IMR-90 (cell line): ENCODE data around the gene PDZD7. TPM values are rescaled to one million over a fixed set of nuclear protein-coding genes. Genes with fewer than 3 reads are reported as not detected.

Experiments
- ATAC-seq: fragments of 200-7000 bp; cut with Tn5 transposase; 2 replicates; pipeline ENCODE4 v1.9.1; 2020; ENCODE audit warnings: low read depth, mild to moderate bottlenecking, moderate library complexity
- Bru-seq: library from RNA; stranded (reverse); fragments of 400-500 nt; gene quantifications from one replicate; lab custom pipeline; 2021; lab: Mats Ljungman, UMichigan
- BruChase-seq, 2 experiments: library from RNA; stranded (reverse); fragments of 400-500 nt; gene quantifications; one replicate each; lab custom pipeline; 2021; lab: Mats Ljungman, UMichigan
- BruUV-seq: library from RNA; stranded (reverse); fragments of 400-500 nt; replicated peaks from 2 replicates; lab custom pipeline; 2021; lab: Mats Ljungman, UMichigan
- CTCF ChIA-PET: fragments of 300-600 bp; formaldehyde crosslinking; extraction: SDS; loops from one replicate; lab custom pipeline; 2021; ENCODE audit warnings: antibody characterized with exemption; lab: Yijun Ruan, JAX
- POLR2A ChIA-PET: fragments of 300-600 bp; sonication (Branson Sonifier 250); formaldehyde crosslinking; loops from one replicate; lab custom pipeline; 2022; ENCODE audit warnings: antibody characterized with exemption; ENCODE audit not compliant: unreplicated experiment; lab: Charles Lee
- DNase-seq: peaks from one replicate; pipeline ENCODE4 v3.0.0; 2013
- H2AFZ ChIP-seq: replicated peaks from 2 replicates; pipeline ENCODE3; 2013; ENCODE audit warnings: low read length, mild to moderate bottlenecking; ENCODE audit not compliant: poor library complexity
- H2AK5ac ChIP-seq: 2 replicates; pipeline ENCODE4 v1.6.1; 2013; ENCODE audit warnings: low read depth, low read length, inconsistent platforms
- H2AK9ac ChIP-seq: replicated peaks from 2 replicates; pipeline ENCODE3; 2013; ENCODE audit warnings: mild to moderate bottlenecking, low read depth, low read length, moderate library complexity; ENCODE audit not compliant: poor library complexity
- H2BK120ac ChIP-seq: 2 replicates; pipeline ENCODE4 v1.6.1; 2013; ENCODE audit warnings: low read depth, low read length, inconsistent platforms
- H2BK15ac ChIP-seq: 3 replicates; pipeline ENCODE4 v1.6.1; 2013; ENCODE audit warnings: low read depth, low read length, inconsistent platforms
- H2BK20ac ChIP-seq: 2 replicates; pipeline ENCODE4 v1.6.1; 2013; ENCODE audit warnings: low read depth, mild to moderate bottlenecking, inconsistent platforms, low read length, moderate library complexity
- H2BK5ac ChIP-seq: 2 replicates; pipeline ENCODE4 v1.6.1; 2013; ENCODE audit warnings: mild to moderate bottlenecking, low read depth, low read length, inconsistent platforms; ENCODE audit not compliant: poor library complexity, severe bottlenecking
- H3K14ac ChIP-seq: replicated peaks from 2 replicates; pipeline ENCODE4 v1.6.1; 2013; ENCODE audit warnings: low read depth, low read length, inconsistent platforms
- H3K18ac ChIP-seq: 2 replicates; pipeline ENCODE4 v1.6.1; 2013; ENCODE audit warnings: low read depth, low read length, control low read depth
- H3K23ac ChIP-seq: 2 replicates; pipeline ENCODE4 v1.6.1; 2013; ENCODE audit warnings: low read depth, low read length, inconsistent platforms
- H3K27ac ChIP-seq: 2 replicates; pipeline ENCODE4 v1.5.1; 2013; ENCODE audit warnings: mild to moderate bottlenecking, control low read depth, low read length; ENCODE audit not compliant: insufficient read depth
- H3K27me3 ChIP-seq: 2 replicates; pipeline ENCODE4 v1.6.1; 2013; ENCODE audit warnings: low read length; ENCODE audit not compliant: control insufficient read depth, insufficient read depth
- H3K36me3 ChIP-seq: 2 replicates; pipeline ENCODE4 v1.6.1; 2013; ENCODE audit warnings: low read length, mixed read lengths; ENCODE audit not compliant: control insufficient read depth, insufficient read depth
- H3K4ac ChIP-seq: 2 replicates; pipeline ENCODE4 v1.6.1; 2013; ENCODE audit warnings: low read depth, low read length, inconsistent platforms
- H3K4me1 ChIP-seq: 2 replicates; pipeline ENCODE4 v1.6.1; 2013; ENCODE audit warnings: low read length, mixed read lengths; ENCODE audit not compliant: control insufficient read depth, insufficient read depth
- H3K4me2 ChIP-seq: 2 replicates; pipeline ENCODE4 v1.6.1; 2013; ENCODE audit warnings: low read depth, mild to moderate bottlenecking, control low read depth, low read length, moderate library complexity
- H3K4me3 ChIP-seq: 2 replicates; pipeline ENCODE4 v1.5.1; 2013; ENCODE audit warnings: low read depth, mild to moderate bottlenecking, control low read depth, low read length, moderate library complexity; ENCODE audit not compliant: insufficient read depth
- H3K56ac ChIP-seq: 2 replicates; pipeline ENCODE4 v1.6.1; 2013; ENCODE audit warnings: low read length, inconsistent platforms; ENCODE audit not compliant: insufficient read depth; ENCODE audit errors: extremely low read depth
- H3K79me1 ChIP-seq, 2 experiments: 2 replicates each; pipeline ENCODE4 v1.6.1; 2013; ENCODE audit warnings: low read length in 2 of 2, inconsistent platforms in 1 of 2, low read depth in 1 of 2
- H3K9ac ChIP-seq: 2 replicates; pipeline ENCODE4 v1.6.1; 2013; ENCODE audit warnings: low read depth, low read length, control low read depth
- H3K9me1 ChIP-seq: 2 replicates; pipeline ENCODE4 v1.6.1; 2013; ENCODE audit warnings: low read length, inconsistent platforms; ENCODE audit not compliant: insufficient read depth
- H3K9me3 ChIP-seq: 2 replicates; pipeline ENCODE4 v1.6.1; 2013; ENCODE audit warnings: low read length; ENCODE audit not compliant: control insufficient read depth, insufficient read depth
- H4K20me1 ChIP-seq: 2 replicates; pipeline ENCODE4 v1.6.1; 2013; ENCODE audit warnings: low read length, inconsistent platforms; ENCODE audit not compliant: insufficient read depth
- H4K5ac ChIP-seq: 2 replicates; pipeline ENCODE4 v1.6.1; 2013; ENCODE audit warnings: mild to moderate bottlenecking, low read depth, low read length, control low read depth
- H4K8ac ChIP-seq, 2 experiments: 2 replicates each; pipeline ENCODE4 v1.6.1; 2013; ENCODE audit warnings: low read depth in 2 of 2, low read length in 2 of 2, control low read depth in 1 of 2, inconsistent platforms in 1 of 2
- H4K91ac ChIP-seq: 2 replicates; pipeline ENCODE4 v1.6.1; 2013; ENCODE audit warnings: low read depth, low read length, inconsistent platforms; ENCODE audit not compliant: insufficient read depth
- FOS ChIP-seq: fragments of 150-350 bp; IDR thresholded peaks from 2 replicates; pipeline ENCODE4 v1.6.1; 2016; ENCODE audit warnings: low read depth, low read length
- POLR2A ChIP-seq: IDR thresholded peaks from 2 replicates; pipeline ENCODE4 v1.6.1; 2012; ENCODE audit warnings: mild to moderate bottlenecking, low read depth, low read length
- SMC3 ChIP-seq: fragments of 150-350 bp; IDR thresholded peaks from 2 replicates; pipeline ENCODE4 v1.6.1; 2016; ENCODE audit warnings: low read depth, mild to moderate bottlenecking, antibody characterized with exemption, low read length, moderate library complexity
- whole genome bisulfite sequencing, 2 experiments: methylation state at CpG; one replicate each; pipeline versions ENCODE4 v1.1.5 to v1.1.7; 2013; ENCODE audit warnings: missing lambda C conversion rate in 2 of 2; ENCODE audit not compliant: insufficient read length in 1 of 2; ENCODE audit errors: extremely low coverage in 2 of 2; 5-methylcytosine and 5-hydroxymethylcytosine counted together
- dilution Hi-C: fragments of 300-500 bp; cut with HindIII; formaldehyde crosslinking; loops from one replicate; pipeline ENCODE4 v1.14.3; 2018; ENCODE audit warnings: low sequenced_read_pairs; ENCODE audit not compliant: unreplicated experiment
- in situ Hi-C: fragments of 300-500 bp; cut with MboI; formaldehyde crosslinking; loops from 3 replicates; pipeline ENCODE4 v1.14.3; 2019; ENCODE audit warnings: low sequenced_read_pairs, inconsistent platforms, mixed read lengths
- intact Hi-C: fragments of 100-400 bp; cut with micrococcal nuclease; formaldehyde crosslinking; loops from 2 replicates; pipeline ENCODE4 v1.10.0; 2022
- long read RNA-seq: library from polyadenylated mRNA; unstranded; transcript quantifications from one replicate; pipeline ENCODE4 v2.0.0, GENCODE V29; 2021; ENCODE audit not compliant: unreplicated experiment
- polyA plus RNA-seq, 3 experiments: library from polyadenylated mRNA; depleted of rRNA; stranded (reverse); fragments of >200 nt; gene quantifications; 2 replicates each; pipeline ENCODE4 v1.2.3, GENCODE V29; 2012; ENCODE audit warnings: low replicate concordance in 1 of 3
- total RNA-seq: library from RNA; depleted of rRNA; stranded (reverse); fragments of >200 nt; gene quantifications from 2 replicates; pipeline ENCODE4 v1.2.3, GENCODE V29; 2012; rRNA removed

PDZD7 gene
- total RNA-seq (0.83 and 0.90 TPM in 2 replicates), polyA plus RNA-seq (2012; rRNA removed) (1.5 and 1.8 TPM in 2 replicates), Bru-seq, nascent RNA (percentile 26 among the genes with signal in this experiment), BruChase-seq, experiment 1, labeled RNA remaining after a 6-hour chase (percentile 23 among the genes with signal in this experiment), BruChase-seq, experiment 2, labeled RNA remaining after a 2-hour chase (percentile 24 among the genes with signal in this experiment)
- 0.97 and 2.0 TPM in 2 replicates for polyA plus RNA-seq (2012; cell fraction: cytosol; rRNA removed)
- polyA plus RNA-seq (2012; cell fraction: nucleus; rRNA removed; ENCODE audit: low replicate concordance): 6.5 and 8.7 TPM in 2 replicates
- long read RNA-seq, partial matches to known transcripts: 1 of 2 reads
- long read RNA-seq, other reads (novel, unspliced or antisense): 0 of 2 reads

- Histone ChIP-seq H2BK120ac (peak within 1 kb of the TSS; percentile 86), H3K56ac (peak within 1 kb of the TSS; percentile 57; the same call in 1 of the 2 replicates), H3K79me1 (peaks cover 14 to 54% of the 10 kb centered on the region in 2 experiments; a peak in 3 of 4 replicates), H3K4me1 (peaks cover 2% of the 10 kb centered on the region), H3K27ac (peak within 1 kb of the TSS; percentile 87), H3K4ac (peak within 1 kb of the TSS; percentile 97), H2BK15ac (peak within 1 kb of the TSS; percentile 3; the same call in 2 of the 3 replicates), H2AFZ (peak within 1 kb of the TSS; percentile 99), H3K9me1 (peaks cover 2% of the 10 kb centered on the region; the same call in 1 of the 2 replicates), H3K18ac (peak within 1 kb of the TSS; percentile 43), H3K27me3 (peaks cover 2% of the 10 kb centered on the region; the same call in 1 of the 2 replicates), H3K4me2 (peak within 1 kb of the TSS; percentile 87), H2BK5ac (peak within 1 kb of the TSS; percentile 89), H3K9ac (peak within 1 kb of the TSS; percentile 71), H3K36me3 (peaks cover 16% of the 10 kb centered on the region), H2BK20ac (peak within 1 kb of the TSS; percentile 76), H2AK9ac (peak within 1 kb of the TSS; percentile 98), H4K20me1 (peaks cover 30% of the 10 kb centered on the region), H4K8ac (peak within 1 kb of the TSS; percentile 75 to 84; a peak in 3 of 4 replicates), H3K14ac (peak within 1 kb of the TSS; percentile 62), H4K91ac (peak within 1 kb of the TSS; percentile 89), H3K4me3 (peak within 1 kb of the TSS; percentile 60), H3K9me3 (no peaks in the 10 kb centered on the region), H4K5ac (peak within 1 kb of the TSS; percentile 52), H2AK5ac (peak within 1 kb of the TSS; percentile 88), H3K23ac (peak within 1 kb of the TSS; percentile 26)
- dilution Hi-C loops (no loop called here), intact Hi-C loops (loop anchor here (5.0 kb wide), 1 partner anchor 36 kb away; no protein-coding TSS in a partner anchor), in situ Hi-C loops (no loop called here)
- DNase-seq: peak; percentile 91
- no TSS peak for BruUV-seq
- CTCF ChIA-PET: interaction anchor here (1.0 to 2.1 kb wide), 4 partner anchors 10 to 23 kb away, joined by 4 to 7 read pairs (median 5); no protein-coding TSS in a partner anchor
- TF ChIP-seq POLR2A (peak; percentile 13; the same call in 1 of the 2 replicates), SMC3 (no peak), FOS (peak; percentile 56; the same call in 1 of the 2 replicates)
- peak; percentile 82 for ATAC-seq
- 3% methylated on average over 17 of the region's 38 CpGs; no CpG with 5 or more reads in 1 of the 2 experiments for WGBS, 2 experiments
- POLR2A ChIA-PET: interaction anchor here (0.5 to 1.4 kb wide), 2 partner anchors 12 to 47 kb away, joined by 3 to 6 read pairs; no protein-coding TSS in a partner anchor
Observed at GRCh38 chr10:101031128-101031795, at the start of gene PDZD7, which contains the start of gene SFXN3. TSS of gene PDZD7 (minus strand) at chr10:101031129. CDS start at chr10:101030219, 910 bp downstream. TSS of gene SFXN3 (plus strand) at chr10:101031234. CDS start at chr10:101034695, 3,461 bp downstream.
